CMK (cell line): ENCODE data around the gene RNF152.
"Not testable (repeated sequence)": the region's sequence is repeated elsewhere in the genome, so short reads cannot be mapped to it uniquely, and the experiment has no call there.

Experiments
- DNase-seq: peaks from one replicate; pipeline ENCODE4 v3.0.0-alpha.2; 2010; ENCODE audit warnings: low read depth

The RNF152 gene

DNA sequence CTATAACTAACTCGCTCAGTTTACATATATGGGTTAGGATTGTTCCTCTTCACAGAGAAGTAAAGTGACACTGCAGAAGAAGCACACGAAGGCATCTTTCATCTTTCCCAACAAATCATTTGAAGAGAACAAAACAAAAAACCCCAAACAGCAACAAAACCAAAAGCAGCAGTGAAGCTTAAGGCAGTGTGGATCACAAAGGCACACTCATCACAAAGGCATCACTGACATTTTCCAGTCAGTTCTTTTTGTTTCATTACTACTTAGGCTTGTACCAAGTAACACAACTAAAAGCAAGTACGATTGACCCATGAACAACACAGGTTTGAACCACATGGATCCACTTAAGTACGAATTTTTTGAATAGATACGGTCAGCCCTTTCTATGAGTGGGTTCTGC lies 75.7 kb downstream of the RNF152 start:
- no peak for DNase-seq

DNA sequence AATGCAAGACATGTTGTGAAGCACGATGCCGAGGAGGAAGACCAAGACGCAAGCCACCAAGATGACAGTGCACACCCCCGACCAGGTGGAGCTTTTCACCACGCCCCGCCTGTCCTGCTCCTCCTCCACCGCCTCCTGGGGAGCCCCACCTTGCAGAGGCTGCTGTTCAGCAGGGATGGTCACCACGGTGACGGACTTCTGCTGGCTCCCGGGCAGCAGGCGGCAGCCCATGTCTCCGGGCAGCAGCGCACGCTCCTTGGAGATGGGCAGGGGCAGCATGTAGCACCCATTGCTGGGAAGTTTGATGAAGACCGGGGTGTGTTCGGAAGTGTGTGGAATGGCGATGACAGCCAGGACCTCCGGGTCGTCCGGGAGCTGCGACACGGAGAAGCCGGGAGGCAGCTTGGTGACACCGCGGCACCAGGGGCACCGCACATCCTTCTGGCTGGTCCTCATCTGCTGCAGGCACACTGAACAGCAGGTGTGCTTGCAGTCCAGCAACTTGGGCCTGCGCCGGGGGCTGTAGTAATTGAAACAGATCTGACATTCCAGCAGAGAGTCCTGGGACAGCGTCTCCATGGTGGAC lies 76.8 kb downstream of the RNF152 start:
- DNase-seq, result no peak

DNA sequence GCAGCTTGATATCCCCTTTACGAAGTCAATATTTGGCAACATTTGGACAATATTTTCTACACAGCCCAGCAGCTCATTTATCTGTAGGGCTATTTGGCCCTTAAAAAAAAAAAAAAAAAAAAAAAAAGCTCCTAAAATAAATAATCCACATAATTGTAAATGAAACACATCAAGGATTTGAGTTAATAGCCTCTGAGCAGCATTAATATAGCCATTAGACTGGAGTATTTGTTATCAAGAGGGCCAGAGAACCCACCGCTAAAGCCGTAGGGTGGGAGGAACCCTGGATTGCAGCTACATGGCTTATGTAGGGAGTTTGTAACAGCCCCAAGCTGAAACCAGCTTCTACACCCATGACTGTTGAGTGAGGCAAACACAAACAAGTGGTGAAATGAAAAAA lies 84.5 kb downstream of the RNF152 start:
- DNase-seq, result no peak

GRCh38 chr18:61803393-61803792 lies 89.4 kb downstream of the RNF152 start:
- DNase-seq, result no peak

- no peak for DNase-seq
Measured at GRCh38 chr18:61797696-61798590, 94.9 kb downstream of the RNF152 start.

DNA sequence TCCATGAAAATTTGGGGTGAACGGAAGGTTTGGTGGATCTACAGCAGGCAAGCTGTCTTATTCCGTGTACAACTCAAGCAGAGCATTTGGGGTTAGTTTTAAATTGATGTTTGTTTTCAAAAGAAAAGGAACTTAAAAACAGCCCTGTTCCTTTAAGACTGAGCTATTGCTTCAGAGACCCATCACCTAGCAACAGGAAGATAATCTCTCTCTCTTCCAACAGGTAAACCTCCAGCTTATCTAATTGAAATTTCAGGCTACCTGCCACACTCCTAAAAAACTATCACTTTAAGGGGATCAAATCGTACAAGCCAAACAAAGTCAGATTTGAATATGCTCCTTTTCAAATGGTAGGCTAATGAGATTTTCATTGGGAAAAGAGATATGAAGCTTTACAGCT lies 101.8 kb downstream of the RNF152 start:
- no peak for DNase-seq

DNA sequence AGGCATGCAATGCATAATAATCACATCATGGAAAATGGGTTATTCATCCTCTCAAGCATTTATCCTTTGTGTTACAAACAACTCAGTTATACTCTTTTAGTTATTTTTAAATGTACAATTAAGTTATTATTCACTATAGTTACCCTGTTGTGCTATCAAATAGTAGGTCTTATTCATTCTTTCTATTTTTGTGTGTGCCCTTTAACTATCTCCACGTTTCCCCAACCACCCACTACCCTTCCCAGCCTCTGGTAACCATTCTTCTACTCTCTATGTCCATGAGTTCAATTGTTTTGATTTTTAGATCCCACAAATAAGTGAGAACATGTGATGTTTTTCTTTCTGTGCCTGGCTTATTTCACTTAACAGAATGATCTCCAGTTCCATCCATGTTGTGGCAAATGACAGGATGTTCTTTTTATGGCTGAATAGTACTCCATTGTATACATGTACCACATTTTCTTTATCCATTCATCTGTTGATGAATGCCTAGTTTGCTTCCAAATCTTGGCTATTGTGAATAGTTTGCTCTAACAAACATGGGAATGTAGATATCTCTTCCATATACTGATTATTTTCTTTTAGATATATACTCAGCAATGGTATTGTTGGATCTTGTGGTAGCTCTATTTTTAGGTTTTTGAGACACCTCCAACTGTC lies 105.7 kb downstream of the RNF152 start:
- DNase-seq, result not testable (repeated sequence)

DNA sequence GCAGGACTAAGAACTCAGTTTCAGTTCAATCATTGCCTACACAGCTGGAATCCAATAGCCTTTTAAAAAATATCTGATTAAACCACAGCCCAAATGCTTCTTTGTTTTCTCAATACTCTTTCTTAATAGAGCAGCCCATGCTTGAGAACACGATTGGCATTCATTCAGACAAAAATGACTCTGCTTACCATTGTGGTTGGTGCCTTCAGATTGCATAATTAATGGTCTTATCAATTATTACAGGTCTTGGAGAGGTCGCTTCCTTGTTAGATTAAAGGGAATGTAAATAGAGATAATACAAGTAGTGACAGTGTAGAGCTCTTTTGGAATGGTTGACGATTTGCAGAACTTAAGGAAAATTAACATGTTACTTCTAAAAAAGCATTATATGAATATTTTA lies 107.2 kb downstream of the RNF152 start:
- DNase-seq, result no peak

DNA sequence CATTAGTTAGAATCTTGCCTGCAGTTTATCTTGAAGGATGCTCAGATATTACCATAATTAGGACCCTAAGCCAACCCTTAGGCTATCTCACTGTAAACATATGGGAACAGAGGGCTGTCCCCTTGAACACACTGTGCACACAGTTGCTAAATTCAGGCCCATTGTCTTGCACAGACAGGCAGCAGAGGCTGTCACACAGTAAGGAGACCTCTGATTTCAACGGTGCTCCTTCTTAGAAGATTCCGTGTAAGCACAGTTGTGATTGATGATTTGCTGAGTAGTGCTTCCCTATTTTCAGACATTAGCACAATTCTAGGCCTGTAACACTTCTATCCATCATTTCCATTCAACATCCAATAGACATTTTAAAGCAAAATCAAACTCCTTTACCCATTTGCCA lies 108.0 kb downstream of the RNF152 start:
- no peak for DNase-seq

GRCh38 chr18:61782545-61782944 lies 110.3 kb downstream of the RNF152 start:
- DNase-seq, result no peak

- DNase-seq, result not testable (repeated sequence)
Measured at GRCh38 chr18:61776201-61776600, 116.6 kb downstream of the RNF152 start.

DNA sequence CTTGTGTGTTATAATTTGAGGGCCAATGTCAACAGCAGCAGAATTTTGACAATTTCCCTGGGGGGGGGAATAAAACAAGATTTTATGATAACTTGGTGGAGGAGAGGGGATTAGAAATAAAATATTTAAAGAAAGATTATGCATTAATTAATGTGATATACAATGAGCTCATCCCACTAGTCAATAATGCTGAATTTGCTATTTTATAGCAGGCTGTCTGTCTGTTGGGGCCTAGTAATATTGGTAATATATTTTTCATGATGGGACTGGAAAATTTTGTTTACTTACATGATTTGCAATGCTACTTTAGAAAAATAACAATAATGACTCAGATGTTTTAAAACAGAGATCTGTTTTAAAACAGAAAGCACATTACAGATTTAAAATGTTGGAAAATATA lies 118.0 kb downstream of the RNF152 start:
- no peak for DNase-seq

- no peak for DNase-seq
Measured at GRCh38 chr18:61772293-61772848, 120.4 kb downstream of the RNF152 start.

DNA sequence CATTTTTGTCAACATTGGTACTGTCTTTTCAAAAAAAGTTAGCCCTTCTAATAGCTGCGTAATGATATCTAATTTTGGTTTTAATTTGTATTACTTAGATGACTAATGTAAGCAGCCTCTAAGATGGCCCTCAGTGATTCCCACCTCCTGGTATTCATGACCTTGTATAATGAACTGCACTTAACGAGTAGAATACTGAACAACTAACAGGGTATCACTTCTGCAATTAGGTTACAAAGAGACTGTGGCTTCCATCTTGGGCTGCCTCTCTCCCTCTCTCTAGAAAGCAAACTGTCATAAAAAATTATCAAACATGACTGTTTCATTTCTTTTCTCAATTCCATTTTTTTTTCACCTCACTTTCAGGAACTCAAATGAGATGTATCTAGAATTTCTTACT lies 120.9 kb downstream of the RNF152 start:
- no peak for DNase-seq

- no peak for DNase-seq
Measured at GRCh38 chr18:61770279-61770678, 122.5 kb downstream of the RNF152 start.

GRCh38 chr18:61766266-61766884 lies 126.4 kb downstream of the RNF152 start:
- no peak for DNase-seq

DNA sequence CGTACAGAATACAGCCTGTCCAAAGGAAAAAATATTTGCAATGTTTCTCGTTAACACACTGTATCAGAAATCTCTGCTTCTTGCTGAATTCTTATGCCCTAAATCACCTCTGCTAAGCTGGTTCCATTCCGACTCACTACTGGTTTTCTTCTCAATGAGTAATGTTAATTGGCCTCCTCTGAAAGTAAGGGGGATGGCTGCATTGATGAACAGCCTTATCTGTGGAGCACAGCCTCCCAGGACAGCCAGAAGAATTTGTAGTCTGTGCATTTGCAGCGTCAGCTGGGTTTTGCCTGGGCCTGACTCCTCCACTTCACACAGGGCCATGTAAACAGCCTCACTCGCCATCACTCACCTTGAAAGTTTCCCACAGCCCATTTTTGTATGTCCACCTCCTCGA lies 127.7 kb downstream of the RNF152 start:
- no peak for DNase-seq

- DNase-seq, result no peak
Measured at GRCh38 chr18:61764381-61764780, 128.4 kb downstream of the RNF152 start.

- no peak for DNase-seq
Measured at GRCh38 chr18:61761875-61762274, 130.9 kb downstream of the RNF152 start.
